ENCODE measurements around the gene PMPCA. TPM values are rescaled to one million over a fixed set of nuclear protein-coding genes. Genes with fewer than 3 reads are reported as not detected.

PMPCA gene
- total RNA-seq, 6 experiments from 2014 or later = 49.6 to 64.9 (median 52.8) TPM

- H3K36me3 ChIP-seq = peaks cover 0 to 35% (median 9%) of the 10 kb centered on the region in 4 donors
- H3K4me1 ChIP-seq = peaks cover 0 to 14% (median 0%) of the 10 kb centered on the region in 4 donors
- WGBS (ENCODE audit: insufficient coverage, low coverage, low lambda C conversion rate, missing lambda C conversion rate) = no CpG with 5 or more reads among the region's 11 CpGs
- no peaks in the 10 kb centered on the region for H3K27me3 ChIP-seq
- ATAC-seq (no peak), DNase-seq (no peak)
- H3K27ac ChIP-seq = no peak overlapping the region
- intact Hi-C loops (cut with DNase I) = no loop called here
- H3K9me3 ChIP-seq = no peaks in the 10 kb centered on the region
- TF ChIP-seq CTCF (IDR thresholded peaks at IDR 0.05) (no peak), POLR2A (IDR thresholded peaks at IDR 0.05) (no peak)
- no peak overlapping the region for H3K4me3 ChIP-seq
These were observed 31.1 kb upstream of the PMPCA start for GRCh38 chr9:136379401-136379800.

GRCh38 chr9:136379891-136380290, 30.6 kb upstream of the PMPCA start:
- DNase-seq (no peak), ATAC-seq (no peak)
- H3K9me3 ChIP-seq = no peaks in the 10 kb centered on the region
- no CpG with 5 or more reads among the region's 11 CpGs for WGBS (ENCODE audit: insufficient coverage, low coverage, low lambda C conversion rate, missing lambda C conversion rate)
- TF ChIP-seq CTCF (IDR thresholded peaks at IDR 0.05) = no peak
- no peak for TF ChIP-seq POLR2A (IDR thresholded peaks at IDR 0.05)
- H3K27ac ChIP-seq = no peak overlapping the region
- intact Hi-C loops (cut with DNase I) = no loop called here
- no peak overlapping the region for H3K4me3 ChIP-seq
- H3K27me3 ChIP-seq = no peaks in the 10 kb centered on the region
- H3K4me1 ChIP-seq = peaks cover 0 to 14% (median 0%) of the 10 kb centered on the region in 4 donors
- H3K36me3 ChIP-seq = peaks cover 0 to 39% (median 9%) of the 10 kb centered on the region in 4 donors

- Histone ChIP-seq H3K27me3 (no peaks in the 10 kb centered on the region), H3K9me3 (no peaks in the 10 kb centered on the region), H3K27ac (no peak overlapping the region), H3K4me1 (peaks cover 0 to 14% (median 0%) of the 10 kb centered on the region in 4 donors), H3K4me3 (no peak overlapping the region), H3K36me3 (peaks cover 0 to 39% (median 9%) of the 10 kb centered on the region in 4 donors)
- intact Hi-C loops (cut with DNase I) = no loop called here
- TF ChIP-seq CTCF (IDR thresholded peaks at IDR 0.05) (no peak), POLR2A (IDR thresholded peaks at IDR 0.05) (no peak)
- ATAC-seq (no peak), DNase-seq (no peak)
- 88% methylated on average over 9 of the region's 17 CpGs for WGBS (ENCODE audit: insufficient coverage, low coverage, low lambda C conversion rate, missing lambda C conversion rate)
These were observed 30.1 kb upstream of the PMPCA start for GRCh38 chr9:136380381-136380780.

GRCh38 chr9:136381311-136381710, 29.1 kb upstream of the PMPCA start:
- Histone ChIP-seq H3K4me1 (peaks cover 0 to 14% (median 0%) of the 10 kb centered on the region in 4 donors), H3K4me3 (no peak overlapping the region), H3K27me3 (no peaks in the 10 kb centered on the region), H3K9me3 (no peaks in the 10 kb centered on the region), H3K27ac (no peak overlapping the region), H3K36me3 (peaks cover 0 to 39% (median 9%) of the 10 kb centered on the region in 4 donors)
- intact Hi-C loops (cut with DNase I) = no loop called here
- no peak for ATAC-seq
- WGBS (ENCODE audit: insufficient coverage, low coverage, low lambda C conversion rate, missing lambda C conversion rate) = no CpG with 5 or more reads among the region's 9 CpGs
- no peak for DNase-seq
- TF ChIP-seq CTCF (IDR thresholded peaks at IDR 0.05) (no peak), POLR2A (IDR thresholded peaks at IDR 0.05) (no peak)
